A549 (cell line): ENCODE results near the gene ZNF354C.

Source experiments
- ATOH8 ChIP-seq: fragments of 250-450 bp; sonication (Bioruptor Pico); IDR thresholded peaks from 2 replicates; pipeline ENCODE4 v1.5.0; 2020; ENCODE audit warnings: low read depth, mild to moderate bottlenecking, moderate library complexity
- CBX8 ChIP-seq: fragments of 200-600 bp; sonication (generic); IDR thresholded peaks from 2 replicates; pipeline ENCODE4 v1.6.1; 2016
- EP300 ChIP-seq, 2 experiments: fragments of >200 bp; sonication (Bioruptor Twin); formaldehyde crosslinking; IDR thresholded peaks; 2 replicates in 1 of 2; 3 replicates in 1 of 2; pipeline ENCODE4 v1.6.1; 2016 to 2017
- POLR2A ChIP-seq: IDR thresholded peaks from 2 replicates; pipeline ENCODE4 v1.6.1; 2012; ENCODE audit warnings: mild to moderate bottlenecking, low read length
- RARB ChIP-seq: fragments of 250-450 bp; sonication (Bioruptor Pico); IDR thresholded peaks from 2 replicates; pipeline ENCODE4 v1.8.0; 2021; ENCODE audit warnings: mild to moderate bottlenecking, moderate library complexity
- RFX5 ChIP-seq: fragments of 450-650 bp; IDR thresholded peaks from 2 replicates; pipeline ENCODE4 v1.7.1; 2014; ENCODE audit warnings: antibody characterized with exemption, mild to moderate bottlenecking, moderate library complexity
- SMC3 ChIP-seq: fragments of >200 bp; sonication (Bioruptor Twin); formaldehyde crosslinking; IDR thresholded peaks from 3 replicates; pipeline ENCODE4 v1.6.1; 2018; ENCODE audit warnings: inconsistent platforms
- TP53 ChIP-seq: fragments of 250-450 bp; sonication (Bioruptor Pico); IDR thresholded peaks from 2 replicates; pipeline ENCODE4 v1.5.0; 2021; ENCODE audit warnings: mild to moderate bottlenecking, moderate library complexity
- ZC3H11A ChIP-seq: fragments of 450-650 bp; IDR thresholded peaks from 2 replicates; pipeline ENCODE4 v1.6.1; 2014; ENCODE audit warnings: antibody characterized with exemption, mild to moderate bottlenecking
- TF ChIP-seq, protein P1 (sequence below): fragments of >200 bp; sonication (Bioruptor Twin); formaldehyde crosslinking; IDR thresholded peaks from 3 replicates; pipeline ENCODE4 v1.5.1; 2016

- no peak for TF ChIP-seq CBX8
- TF ChIP-seq, protein P1, sequence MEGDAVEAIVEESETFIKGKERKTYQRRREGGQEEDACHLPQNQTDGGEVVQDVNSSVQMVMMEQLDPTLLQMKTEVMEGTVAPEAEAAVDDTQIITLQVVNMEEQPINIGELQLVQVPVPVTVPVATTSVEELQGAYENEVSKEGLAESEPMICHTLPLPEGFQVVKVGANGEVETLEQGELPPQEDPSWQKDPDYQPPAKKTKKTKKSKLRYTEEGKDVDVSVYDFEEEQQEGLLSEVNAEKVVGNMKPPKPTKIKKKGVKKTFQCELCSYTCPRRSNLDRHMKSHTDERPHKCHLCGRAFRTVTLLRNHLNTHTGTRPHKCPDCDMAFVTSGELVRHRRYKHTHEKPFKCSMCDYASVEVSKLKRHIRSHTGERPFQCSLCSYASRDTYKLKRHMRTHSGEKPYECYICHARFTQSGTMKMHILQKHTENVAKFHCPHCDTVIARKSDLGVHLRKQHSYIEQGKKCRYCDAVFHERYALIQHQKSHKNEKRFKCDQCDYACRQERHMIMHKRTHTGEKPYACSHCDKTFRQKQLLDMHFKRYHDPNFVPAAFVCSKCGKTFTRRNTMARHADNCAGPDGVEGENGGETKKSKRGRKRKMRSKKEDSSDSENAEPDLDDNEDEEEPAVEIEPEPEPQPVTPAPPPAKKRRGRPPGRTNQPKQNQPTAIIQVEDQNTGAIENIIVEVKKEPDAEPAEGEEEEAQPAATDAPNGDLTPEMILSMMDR, result no peak
- no peak for TF ChIP-seq EP300 (IDR thresholded peaks at IDR 0.05)
- no peak for TF ChIP-seq POLR2A
- TF ChIP-seq SMC3, result no peak
- no peak for TF ChIP-seq ATOH8
- no peak for TF ChIP-seq RFX5
- no peak for TF ChIP-seq RARB (CRISPR knock-in tag)
- TF ChIP-seq TP53 (CRISPR knock-in tag), result no peak
- TF ChIP-seq ZC3H11A, result no peak
Measured at GRCh38 chr5:179123109-179123426, 62.9 kb downstream of the ZNF354C start.
